Measurements from ENCODE around the gene OR2G2. TPM values are rescaled to one million over a fixed set of nuclear protein-coding genes. Genes with fewer than 3 reads are reported as not detected.

OR2G2 gene
- total and polyA plus RNA-seq, 11 donors: not detected

GRCh38 chr1:247574236-247574635, 13.9 kb upstream of the OR2G2 start:
- Histone ChIP-seq H3K27ac (no peak overlapping the region), H3K9me3 (peaks cover 0 to 4% (median 0%) of the 10 kb centered on the region in 12 donors), H3K4me3 (no peak overlapping the region), H3K36me3 (no peaks in the 10 kb centered on the region), H3K27me3 (no peaks in the 10 kb centered on the region), H3K4me1 (no peaks in the 10 kb centered on the region)
- DNase-seq (no peak), ATAC-seq (no peak)
- 35 to 59% (median 47%) methylated on average over 1 of the region's 1 CpG for WGBS, 4 donors
- no peak for TF ChIP-seq CTCF (IDR thresholded peaks at IDR 0.05)
- TF ChIP-seq POLR2A (IDR thresholded peaks at IDR 0.05): no peak
- intact Hi-C loops (cut with DNase I): no loop called here

- intact Hi-C loops (cut with DNase I): no loop called here
- Histone ChIP-seq H3K27ac (no peak overlapping the region), H3K4me1 (no peaks in the 10 kb centered on the region), H3K9me3 (peaks cover 0 to 4% (median 0%) of the 10 kb centered on the region in 12 donors), H3K4me3 (no peak overlapping the region), H3K27me3 (no peaks in the 10 kb centered on the region), H3K36me3 (no peaks in the 10 kb centered on the region)
- TF ChIP-seq POLR2A (IDR thresholded peaks at IDR 0.05): no peak
- TF ChIP-seq CTCF (IDR thresholded peaks at IDR 0.05): no peak
- no peak for DNase-seq
- no peak for ATAC-seq
These were observed 13.5 kb upstream of the OR2G2 start for GRCh38 chr1:247574664-247575063.

- H3K4me3 ChIP-seq: no peak overlapping the region
- intact Hi-C loops (cut with DNase I): no loop called here
These were observed 11.6 kb upstream of the OR2G2 start for GRCh38 chr1:247576514-247576913.

GRCh38 chr1:247578946-247579460, 9.2 kb upstream of the OR2G2 start:
- no peaks in the 10 kb centered on the region for H3K9me3 ChIP-seq
- intact Hi-C loops (cut with DNase I): no loop called here
- H3K27me3 ChIP-seq: no peaks in the 10 kb centered on the region
- no peak overlapping the region for H3K4me3 ChIP-seq
- WGBS, 4 donors: 72 to 83% (median 78%) methylated on average over 5 of the region's 5 CpGs
- H3K4me1 ChIP-seq: no peaks in the 10 kb centered on the region
- no peaks in the 10 kb centered on the region for H3K36me3 ChIP-seq
- DNase-seq (no peak), ATAC-seq (no peak)
- TF ChIP-seq CTCF (IDR thresholded peaks at IDR 0.05) (no peak), POLR2A (IDR thresholded peaks at IDR 0.05) (no peak)
- no peak overlapping the region for H3K27ac ChIP-seq

More at GRCh38 chr1:247576514-247576913, 11.6 kb upstream of the OR2G2 start:
- ATAC-seq: no peak
- 47 to 55% (median 52%) methylated on average over 3 of the region's 3 CpGs for WGBS, 4 donors
- Histone ChIP-seq H3K27me3 (no peaks in the 10 kb centered on the region), H3K36me3 (no peaks in the 10 kb centered on the region), H3K27ac (no peak overlapping the region), H3K9me3 (no peaks in the 10 kb centered on the region), H3K4me1 (no peaks in the 10 kb centered on the region)
- no peak for DNase-seq
- TF ChIP-seq POLR2A (IDR thresholded peaks at IDR 0.05) (no peak), CTCF (IDR thresholded peaks at IDR 0.05) (peak in 3 of 12 donors; percentile 10 to 22 (median 16))
